K562 (cell line): ENCODE measurements around the gene DNM1. TPM values are rescaled to one million over a fixed set of nuclear protein-coding genes. Genes with fewer than 3 reads are reported as not detected.

ENCODE experiments used
- BCLAF1 ChIP-seq, 2 experiments: fragments of 450-650 bp in 1 of 2; IDR thresholded peaks; 2 replicates each; pipeline ENCODE4 v1.6.1; 2011 to 2017; ENCODE audit warnings: low read depth in 2 of 2, antibody characterized with exemption in 1 of 2, borderline replicate concordance in 1 of 2, low read length in 1 of 2, mild to moderate bottlenecking in 1 of 2, mixed read lengths in 1 of 2; ENCODE audit not compliant: control insufficient read depth in 1 of 2
- BCOR ChIP-seq: fragments of 450-650 bp; IDR thresholded peaks from 2 replicates; pipeline ENCODE4 v1.6.1; 2016
- BHLHE40 ChIP-seq: IDR thresholded peaks from 2 replicates; pipeline ENCODE4 v1.6.1; 2011; ENCODE audit warnings: low read length, improper control_type of control experiment
- CC2D1A ChIP-seq: fragments of 450-650 bp; IDR thresholded peaks from 2 replicates; pipeline ENCODE4 v1.6.1; 2017; ENCODE audit warnings: mild to moderate bottlenecking
- CTCF ChIP-seq, 3 experiments: IDR thresholded peaks in 2 of 3; conservative IDR thresholded peaks in 1 of 3; 2 replicates each; pipeline ENCODE4 v1.5.1; 2011 to 2012; ENCODE audit warnings: low read length in 3 of 3, mild to moderate bottlenecking in 3 of 3, control low read depth in 2 of 3, improper control_type of control experiment in 1 of 3, inconsistent platforms in 1 of 3, low read depth in 1 of 3, mixed read lengths in 1 of 3, moderate library complexity in 1 of 3; ENCODE audit not compliant: insufficient read depth in 2 of 3
- DNMT1 ChIP-seq: fragments of 450-650 bp; IDR thresholded peaks from 2 replicates; pipeline ENCODE4 v1.6.1; 2016; ENCODE audit warnings: antibody characterized with exemption, mild to moderate bottlenecking
- EHMT2 ChIP-seq: fragments of 450-650 bp; IDR thresholded peaks from 2 replicates; pipeline ENCODE4 v1.6.1; 2018; ENCODE audit warnings: antibody characterized with exemption
- EP300 ChIP-seq: IDR thresholded peaks from 2 replicates; pipeline ENCODE4 v1.6.1; 2012; ENCODE audit warnings: low read length, improper control_type of control experiment
- ETV5 ChIP-seq: sonication (generic); formaldehyde crosslinking; IDR thresholded peaks from 2 replicates; pipeline ENCODE4 v1.4.0; 2020; ENCODE audit warnings: low read depth, mild to moderate bottlenecking, missing genetic modification reagents
- JUND ChIP-seq, 2 experiments: IDR thresholded peaks; 2 replicates in 1 of 2; 3 replicates in 1 of 2; pipeline ENCODE4 v1.6.1; 2011; ENCODE audit warnings: borderline replicate concordance in 2 of 2, low read depth in 2 of 2, low read length in 2 of 2, improper control_type of control experiment in 1 of 2, missing biosample characterization in 1 of 2, missing genetic modification characterization in 1 of 2, missing genetic modification reagents in 1 of 2
- KHSRP ChIP-seq: fragments of 450-650 bp; IDR thresholded peaks from 2 replicates; pipeline ENCODE4 v1.6.1; 2017
- LARP7 ChIP-seq: fragments of 450-650 bp; IDR thresholded peaks from 2 replicates; pipeline ENCODE4 v1.6.1; 2016
- MED1 ChIP-seq: sonication (generic); formaldehyde crosslinking; IDR thresholded peaks from 2 replicates; pipeline ENCODE4 v1.8.1; 2023; ENCODE audit warnings: missing genetic modification reagents, borderline replicate concordance
- MTF1 ChIP-seq: fragments of 250-450 bp; sonication (Bioruptor Pico); IDR thresholded peaks from 2 replicates; pipeline ENCODE4 v1.9.0; 2021; ENCODE audit warnings: moderate library complexity, mild to moderate bottlenecking, inconsistent platforms, borderline replicate concordance
- PML ChIP-seq: IDR thresholded peaks from 2 replicates; pipeline ENCODE4 v1.6.1; 2012; ENCODE audit warnings: low read length, inconsistent platforms
- RCOR1 ChIP-seq, 2 experiments: IDR thresholded peaks; 2 replicates each; pipeline ENCODE4 v1.6.1; 2012; ENCODE audit warnings: low read depth in 2 of 2, low read length in 2 of 2, borderline replicate concordance in 1 of 2, improper control_type of control experiment in 1 of 2
- SMAD4 ChIP-seq: fragments of 250-450 bp; sonication (Bioruptor Pico); conservative IDR thresholded peaks from 2 replicates; pipeline ENCODE4 v1.8.0; 2021; ENCODE audit warnings: inconsistent platforms, mild to moderate bottlenecking, moderate library complexity
- TAL1 ChIP-seq: fragments of 450-650 bp; IDR thresholded peaks from 2 replicates; pipeline ENCODE4 v1.6.1; 2016; ENCODE audit warnings: mild to moderate bottlenecking
- TEAD4 ChIP-seq, 2 experiments: sonication (generic) in 1 of 2; formaldehyde crosslinking in 1 of 2; IDR thresholded peaks; 2 replicates each; pipeline versions ENCODE4 v1.6.1 to v1.8.0; 2012 to 2022; ENCODE audit warnings: borderline replicate concordance in 1 of 2, inconsistent platforms in 1 of 2, low read length in 1 of 2, mild to moderate bottlenecking in 1 of 2, missing genetic modification reagents in 1 of 2
- TRIM24 ChIP-seq, 2 experiments: fragments of 450-650 bp; IDR thresholded peaks; 2 replicates each; pipeline ENCODE4 v1.6.1; 2016
- U2AF2 ChIP-seq: fragments of 200-400 bp; formaldehyde crosslinking; optimal IDR thresholded peaks from 2 replicates; pipeline ENCODE3; 2017; ENCODE audit warnings: low read depth, mild to moderate bottlenecking, low read length
- ZNF384 ChIP-seq: IDR thresholded peaks from 2 replicates; pipeline ENCODE4 v1.6.1; 2012; ENCODE audit warnings: low read depth, low read length, improper control_type of control experiment
- ZNF717 ChIP-seq: fragments of 250-450 bp; sonication (Bioruptor Pico); IDR thresholded peaks from 2 replicates; pipeline ENCODE4 v1.5.0; 2021
- polyA plus RNA-seq, 8 experiments: library from polyadenylated mRNA; depleted of rRNA in 4 of 8; stranded (reverse) in 5 of 8; unstranded in 3 of 8; fragments of >200 nt; fragmentation: Nextera tagmentation in 2 of 8; fragmentation: Illumina TruSeq in 1 of 8; extraction: Ambion mirVana in 2 of 8; extraction: Trizol in 1 of 8; gene quantifications; 2 replicates each; pipeline versions ENCODE4 v1.2.1 to v1.2.3, GENCODE V29; 2011 to 2014; ENCODE audit warnings: inconsistent platforms in 1 of 8, missing spikeins in 1 of 8
- total RNA-seq, 7 experiments: library from RNA; depleted of rRNA in 6 of 7; stranded (reverse); fragments of >200 nt in 6 of 7; fragmentation: Illumina TruSeq in 2 of 7; extraction: Trizol in 2 of 7; gene quantifications; 2 replicates each; pipeline versions ENCODE4 v1.2.1 to v1.2.3, GENCODE V29; 2011 to 2021; ENCODE audit warnings: low replicate concordance in 1 of 7

Gene DNM1
- total and polyA plus RNA-seq, 9 of the 15 experiments (the other 6 are each of a cell fraction or from before 2014, with no cell fraction given) = 0.39 to 23.1 (median 9.1) TPM

GRCh38 chr9:128249558-128249907 lies 46.4 kb downstream of the DNM1 start (continued):
- TF ChIP-seq MTF1 = 0 out of 2 replicates have a peak, but pooled peaks have one; percentile 49
- TF ChIP-seq TRIM24 (IDR thresholded peaks at IDR 0.05) = peak; percentile 34 to 40; a peak in 2 of 4 replicates
- TF ChIP-seq ZNF384 = peak; percentile 89
- peak; percentile 55; the same call in 1 of the 2 replicates for TF ChIP-seq LARP7
- no peak for TF ChIP-seq ZNF717
- TF ChIP-seq BCLAF1 (IDR thresholded peaks at IDR 0.05; ENCODE audit: borderline replicate concordance in 1 of 2, control insufficient read depth in 1 of 2, low read depth in 2 of 2, low read length in 1 of 2) = no peak
- peak in 1 of 2 experiments; percentile 4; a peak in 1 of 4 replicates for TF ChIP-seq RCOR1 (IDR thresholded peaks at IDR 0.05; ENCODE audit: borderline replicate concordance in 1 of 2, low read depth in 2 of 2, low read length in 2 of 2)
- TF ChIP-seq TAL1 = no peak
- no peak for TF ChIP-seq KHSRP
- peak; percentile 52; the same call in 1 of the 2 replicates for TF ChIP-seq BCOR
- no peak for TF ChIP-seq U2AF2
- peak; percentile 60 for TF ChIP-seq SMAD4 (CRISPR knock-in tag)
- peak; percentile 56; the same call in 1 of the 2 replicates for TF ChIP-seq CC2D1A
- TF ChIP-seq MED1 (CRISPR knock-in tag) = no peak
- 0 out of 2 replicates have a peak, but pooled peaks have one; percentile 13 for TF ChIP-seq JUND (IDR thresholded peaks at IDR 0.05; ENCODE audit: borderline replicate concordance, low read depth, low read length)
- 0 out of 3 replicates have a peak, but pooled peaks have one; percentile 1 for TF ChIP-seq JUND (tag; IDR thresholded peaks at IDR 0.05; ENCODE audit: borderline replicate concordance, low read depth, low read length)
- peak; percentile 33; the same call in 1 of the 2 replicates for TF ChIP-seq EP300
- 0 out of 2 replicates have a peak, but pooled peaks have one; percentile 20 for TF ChIP-seq PML
- no peak for TF ChIP-seq ETV5 (CRISPR knock-in tag)
- TF ChIP-seq BHLHE40 = peak; percentile 96
- peak; percentile 77; the same call in 1 of the 2 replicates for TF ChIP-seq DNMT1
- peak; percentile 50 for TF ChIP-seq TEAD4 (IDR thresholded peaks at IDR 0.05; ENCODE audit: low read length)
- TF ChIP-seq TEAD4 (CRISPR knock-in tag; IDR thresholded peaks at IDR 0.05; ENCODE audit: borderline replicate concordance) = no peak
- peak; percentile 70; the same call in 1 of the 2 replicates for TF ChIP-seq EHMT2
- TF ChIP-seq CTCF (IDR thresholded peaks at IDR 0.05 in 2 of 3, conservative IDR thresholded peaks at IDR 0.05 in 1 of 3; ENCODE audit: insufficient read depth in 2 of 3, low read depth in 1 of 3, low read length in 3 of 3) = no peak
